Stomach (tissue), 4 donors: ENCODE measurements around the gene USP36.

Experiments
- POLR2A ChIP-seq, 4 donors: fragments of 450-650 bp; IDR thresholded peaks; one replicate each; pipeline ENCODE4 v1.6.1; 2016; ENCODE audit warnings: antibody characterized with exemption in 4 of 4, control low read depth in 2 of 4, mild to moderate bottlenecking in 1 of 4, moderate library complexity in 1 of 4
- TF ChIP-seq, protein P1 (sequence below), 7 experiments: fragments of 450-650 bp in 4 of 7; fragments of 200-600 bp in 3 of 7; sonication (generic) in 3 of 7; IDR thresholded peaks; one replicate each; pipeline ENCODE4 v1.5.1; 2016 to 2019; ENCODE audit warnings: antibody characterized with exemption in 7 of 7, control low read depth in 2 of 7, mild to moderate bottlenecking in 1 of 7

GRCh38 chr17:78790552-78790951 is 50.1 kb downstream of the USP36 start:
- TF ChIP-seq, protein P1, sequence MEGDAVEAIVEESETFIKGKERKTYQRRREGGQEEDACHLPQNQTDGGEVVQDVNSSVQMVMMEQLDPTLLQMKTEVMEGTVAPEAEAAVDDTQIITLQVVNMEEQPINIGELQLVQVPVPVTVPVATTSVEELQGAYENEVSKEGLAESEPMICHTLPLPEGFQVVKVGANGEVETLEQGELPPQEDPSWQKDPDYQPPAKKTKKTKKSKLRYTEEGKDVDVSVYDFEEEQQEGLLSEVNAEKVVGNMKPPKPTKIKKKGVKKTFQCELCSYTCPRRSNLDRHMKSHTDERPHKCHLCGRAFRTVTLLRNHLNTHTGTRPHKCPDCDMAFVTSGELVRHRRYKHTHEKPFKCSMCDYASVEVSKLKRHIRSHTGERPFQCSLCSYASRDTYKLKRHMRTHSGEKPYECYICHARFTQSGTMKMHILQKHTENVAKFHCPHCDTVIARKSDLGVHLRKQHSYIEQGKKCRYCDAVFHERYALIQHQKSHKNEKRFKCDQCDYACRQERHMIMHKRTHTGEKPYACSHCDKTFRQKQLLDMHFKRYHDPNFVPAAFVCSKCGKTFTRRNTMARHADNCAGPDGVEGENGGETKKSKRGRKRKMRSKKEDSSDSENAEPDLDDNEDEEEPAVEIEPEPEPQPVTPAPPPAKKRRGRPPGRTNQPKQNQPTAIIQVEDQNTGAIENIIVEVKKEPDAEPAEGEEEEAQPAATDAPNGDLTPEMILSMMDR (IDR thresholded peaks at IDR 0.05) = no peak
- no peak for TF ChIP-seq POLR2A (IDR thresholded peaks at IDR 0.05)
